GM06990 (cell line): ENCODE measurements around the gene CLCN6.

Experiments used
- DNase-seq: peaks from one replicate; pipeline ENCODE4 v3.0.0-alpha.2; 2011; ENCODE audit not compliant: insufficient read length; ENCODE audit errors: extremely low read depth
- H3K27me3 ChIP-seq: replicated peaks from 2 replicates; pipeline ENCODE4 v1.6.0; 2011; ENCODE audit warnings: low read length; ENCODE audit not compliant: control insufficient read depth, insufficient read depth
- H3K36me3 ChIP-seq: 2 replicates; pipeline ENCODE4 v1.5.1; 2011; ENCODE audit warnings: low read length; ENCODE audit not compliant: control insufficient read depth, insufficient read depth
- H3K4me3 ChIP-seq: replicated peaks from 2 replicates; pipeline ENCODE4 v1.5.1; 2011; ENCODE audit warnings: low read depth, mild to moderate bottlenecking, control low read depth, low read length
- TF ChIP-seq, protein P1 (sequence below): IDR thresholded peaks from 2 replicates; pipeline ENCODE4 v1.5.1; 2011; ENCODE audit warnings: low read length, control low read depth, mild to moderate bottlenecking, inconsistent platforms; ENCODE audit not compliant: insufficient read depth, poor library complexity, severe bottlenecking

Gene CLCN6

DNA sequence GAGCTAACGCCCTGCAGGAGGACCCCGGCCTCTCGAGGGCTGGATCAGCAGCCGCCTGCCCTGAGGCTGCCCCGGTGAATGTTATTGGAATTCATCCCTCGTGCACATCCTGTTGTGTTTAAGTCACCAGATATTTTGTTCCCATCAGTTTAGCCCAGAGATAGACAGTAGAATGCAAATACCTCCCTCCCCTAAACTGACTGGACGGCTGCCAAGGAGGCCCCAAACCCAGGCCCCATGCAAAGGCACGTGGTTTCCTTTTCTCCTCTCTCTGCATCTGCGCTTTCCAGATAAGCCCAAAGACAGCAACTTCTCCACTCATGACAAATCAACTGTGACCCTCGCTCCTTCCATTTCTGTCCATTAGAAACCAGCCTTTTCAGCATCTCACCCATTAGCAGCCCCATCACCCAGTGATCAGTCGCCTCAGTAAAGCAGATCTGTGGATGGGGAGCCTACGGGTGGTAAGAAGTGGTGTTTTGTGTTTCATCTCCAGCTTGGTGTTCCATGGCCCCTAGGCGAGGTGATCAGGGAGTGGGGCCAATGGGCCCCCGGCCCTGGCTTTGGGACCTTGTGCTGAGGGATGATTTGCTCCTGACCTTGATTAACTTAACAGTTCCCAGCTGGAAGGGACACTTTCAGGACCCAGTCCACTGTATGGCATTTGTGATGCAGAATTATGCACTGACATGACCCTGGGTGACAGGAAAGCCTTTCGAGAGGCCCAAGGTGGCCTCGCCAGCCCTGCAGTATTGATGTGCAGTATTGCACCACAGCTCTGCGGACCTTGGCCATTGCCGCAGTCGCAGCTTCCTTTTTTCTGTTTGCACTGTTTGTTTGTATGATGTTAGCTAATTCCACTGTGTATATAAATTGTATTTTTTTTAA, 36.4 kb downstream of the CLCN6 start:
- Histone ChIP-seq H3K36me3 (peaks cover 39% of the 10 kb centered on the region), H3K27me3 (no peaks in the 10 kb centered on the region), H3K4me3 (no peak overlapping the region)
- DNase-seq = no peak
- TF ChIP-seq, protein P1, sequence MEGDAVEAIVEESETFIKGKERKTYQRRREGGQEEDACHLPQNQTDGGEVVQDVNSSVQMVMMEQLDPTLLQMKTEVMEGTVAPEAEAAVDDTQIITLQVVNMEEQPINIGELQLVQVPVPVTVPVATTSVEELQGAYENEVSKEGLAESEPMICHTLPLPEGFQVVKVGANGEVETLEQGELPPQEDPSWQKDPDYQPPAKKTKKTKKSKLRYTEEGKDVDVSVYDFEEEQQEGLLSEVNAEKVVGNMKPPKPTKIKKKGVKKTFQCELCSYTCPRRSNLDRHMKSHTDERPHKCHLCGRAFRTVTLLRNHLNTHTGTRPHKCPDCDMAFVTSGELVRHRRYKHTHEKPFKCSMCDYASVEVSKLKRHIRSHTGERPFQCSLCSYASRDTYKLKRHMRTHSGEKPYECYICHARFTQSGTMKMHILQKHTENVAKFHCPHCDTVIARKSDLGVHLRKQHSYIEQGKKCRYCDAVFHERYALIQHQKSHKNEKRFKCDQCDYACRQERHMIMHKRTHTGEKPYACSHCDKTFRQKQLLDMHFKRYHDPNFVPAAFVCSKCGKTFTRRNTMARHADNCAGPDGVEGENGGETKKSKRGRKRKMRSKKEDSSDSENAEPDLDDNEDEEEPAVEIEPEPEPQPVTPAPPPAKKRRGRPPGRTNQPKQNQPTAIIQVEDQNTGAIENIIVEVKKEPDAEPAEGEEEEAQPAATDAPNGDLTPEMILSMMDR = no peak

DNA sequence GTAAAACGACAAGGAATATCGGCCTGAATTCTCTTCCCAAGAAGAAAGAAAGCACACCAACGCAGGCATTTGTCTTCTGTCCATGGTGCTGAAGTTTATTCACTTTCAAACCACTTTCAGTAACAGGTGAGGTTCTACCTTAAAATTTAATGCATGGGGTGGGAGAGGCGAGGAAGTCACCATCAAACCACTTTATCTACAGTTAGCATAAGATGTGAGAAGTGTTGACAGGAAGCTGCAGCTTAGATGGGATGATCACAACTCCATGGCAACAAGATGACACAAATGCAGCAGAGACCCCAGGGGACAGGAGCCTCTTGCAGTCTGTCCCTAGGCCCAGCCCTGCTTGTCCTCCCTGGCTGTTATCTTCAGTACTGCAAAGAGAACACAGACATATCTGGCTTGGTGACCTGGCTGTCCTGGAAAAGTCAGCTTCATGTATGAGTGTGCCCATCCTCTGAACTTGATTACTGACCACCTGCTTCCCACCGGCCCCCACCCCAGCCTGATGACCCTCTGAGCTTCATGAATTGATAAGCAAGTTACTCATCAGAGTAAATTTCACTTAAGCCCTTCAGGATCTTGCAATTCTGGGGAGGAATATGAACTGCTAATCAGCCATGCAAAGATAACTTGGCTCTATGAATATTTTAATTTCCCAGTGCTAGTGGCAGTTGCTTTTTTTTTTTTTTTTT, 39.8 kb downstream of the CLCN6 start:
- DNase-seq = no peak

DNA sequence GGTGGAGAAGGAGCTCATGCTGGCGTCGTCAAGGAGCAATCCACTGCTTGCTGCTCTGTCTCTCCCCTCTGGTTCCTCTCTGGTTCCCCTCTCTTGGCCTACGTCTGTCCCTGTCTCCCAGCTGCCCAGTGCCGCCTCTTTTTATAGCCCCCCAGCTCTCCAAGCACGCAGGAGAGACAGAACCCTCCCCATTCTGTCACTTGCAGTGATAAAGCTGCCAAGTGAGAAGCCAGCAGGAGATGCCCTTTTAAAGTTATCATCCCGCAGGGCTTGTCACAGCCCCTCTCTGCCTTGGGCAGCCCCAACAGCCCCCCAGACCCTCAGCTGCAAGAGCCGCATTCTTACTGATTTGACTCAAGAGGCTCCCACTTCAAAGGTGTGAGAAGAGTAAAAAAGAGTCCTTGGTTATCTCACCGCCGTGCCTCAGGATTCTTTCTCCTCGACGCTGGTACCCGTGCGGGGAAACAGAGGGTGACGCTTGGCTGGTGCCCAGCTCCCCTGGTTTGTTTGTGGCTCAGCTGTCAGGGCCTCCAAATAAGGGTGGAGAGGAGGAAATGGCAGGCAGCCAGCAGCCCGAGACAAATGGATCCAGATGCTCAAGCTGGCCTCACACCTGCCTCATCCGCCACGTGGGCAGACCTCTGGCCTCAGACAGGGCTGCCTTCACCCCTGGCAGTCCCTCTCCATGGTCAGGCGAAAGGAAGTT, 41.8 kb downstream of the CLCN6 start, which contains the start of gene NPPA:
NPPA (minus strand) TSS at position 117 of the 706 bp plus-strand sequence; CDS start at position 18, 99 bp downstream.
- DNase-seq = no peak
- no peak within 1 kb of the TSS for H3K4me3 ChIP-seq
- TF ChIP-seq, protein P1 = no peak
- H3K36me3 ChIP-seq = peaks cover 7% of the 10 kb centered on the region
- H3K27me3 ChIP-seq = no peaks in the 10 kb centered on the region

More for the DNA sequence above, 39.8 kb downstream of the CLCN6 start:
- Histone ChIP-seq H3K27me3 (no peaks in the 10 kb centered on the region), H3K4me3 (no peak overlapping the region), H3K36me3 (peaks cover 16% of the 10 kb centered on the region)
- TF ChIP-seq, protein P1 = no peak

DNA sequence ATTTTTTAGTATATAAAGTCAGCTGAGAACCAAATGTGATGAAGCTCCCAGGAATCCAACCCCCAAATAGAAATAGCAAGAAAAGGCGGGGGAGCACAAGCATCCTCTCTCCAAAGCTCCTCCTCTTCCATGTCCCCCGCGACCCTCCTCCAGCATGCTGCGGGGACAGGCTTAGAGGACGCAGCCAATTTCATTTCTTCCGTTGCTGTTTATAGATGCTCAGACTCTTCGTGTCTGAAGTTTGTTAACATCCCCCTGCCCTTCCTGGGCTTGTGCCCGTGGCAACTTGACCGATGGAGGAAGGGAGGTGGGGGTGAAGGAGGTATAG, 42.3 kb downstream of the CLCN6 start:
- no peak overlapping the region for H3K4me3 ChIP-seq
- TF ChIP-seq, protein P1 = no peak
- H3K36me3 ChIP-seq = peaks cover 7% of the 10 kb centered on the region

DNA sequence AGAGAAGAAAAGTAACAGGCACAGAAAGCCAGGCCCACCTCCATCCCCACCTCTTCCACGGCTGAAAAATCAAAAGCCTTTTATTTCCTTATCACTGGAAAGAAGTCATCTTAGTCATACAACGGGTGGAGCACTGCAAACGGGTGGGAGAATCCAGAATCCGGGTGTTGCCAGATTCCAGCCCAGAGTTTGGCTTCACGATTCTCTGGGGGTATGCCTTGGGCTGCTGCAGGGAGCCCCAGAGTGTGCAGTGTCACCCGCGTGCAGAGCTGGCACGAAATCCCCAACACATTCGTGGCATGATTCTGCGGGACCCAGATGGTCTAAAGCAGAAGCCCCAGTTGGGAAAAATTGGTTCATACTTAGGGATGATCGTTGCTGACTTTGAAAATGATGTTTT, 44.2 kb downstream of the CLCN6 start:
- peaks cover 4% of the 10 kb centered on the region for H3K36me3 ChIP-seq
- H3K4me3 ChIP-seq = no peak overlapping the region
- DNase-seq = no peak
- TF ChIP-seq, protein P1 = no peak
- H3K27me3 ChIP-seq = no peaks in the 10 kb centered on the region

More for the DNA sequence above, 42.3 kb downstream of the CLCN6 start:
- DNase-seq = no peak
- no peaks in the 10 kb centered on the region for H3K27me3 ChIP-seq
